Epithelial cell of esophagus (primary cell): ENCODE data around the gene MRPL39.

ENCODE experiments used
- DNase-seq: peaks from one replicate; pipeline ENCODE4 v3.0.0; 2010; ENCODE audit warnings: low read depth
- H3K4me3 ChIP-seq: 2 replicates; pipeline ENCODE4 v1.5.1; 2011; ENCODE audit warnings: mild to moderate bottlenecking, low read length, control low read depth
- CTCF ChIP-seq: IDR thresholded peaks from 2 replicates; pipeline ENCODE4 v1.5.1; 2011; ENCODE audit warnings: low read depth, mild to moderate bottlenecking, low read length, control low read depth, inconsistent platforms; ENCODE audit not compliant: insufficient read depth; ENCODE audit errors: missing control alignments

The MRPL39 gene

GRCh38 chr21:25539606-25540005, 67.7 kb downstream of the MRPL39 start:
- peak; percentile 23 for DNase-seq
- no peak overlapping the region for H3K4me3 ChIP-seq
- no peak for TF ChIP-seq CTCF

- no peak overlapping the region for H3K4me3 ChIP-seq
- no peak for DNase-seq
- no peak for TF ChIP-seq CTCF
These were observed 70.1 kb downstream of the MRPL39 start for GRCh38 chr21:25537174-25537573.

GRCh38 chr21:25536752-25537151, 70.5 kb downstream of the MRPL39 start:
- H3K4me3 ChIP-seq = no peak overlapping the region
- no peak for TF ChIP-seq CTCF
- DNase-seq = no peak

GRCh38 chr21:25535849-25536248, 71.4 kb downstream of the MRPL39 start:
- no peak for DNase-seq
- TF ChIP-seq CTCF = no peak
- H3K4me3 ChIP-seq = no peak overlapping the region
